ENCODE data around the gene SLN.

- TF ChIP-seq CTCF (IDR thresholded peaks at IDR 0.05; ENCODE audit: insufficient read depth, low read length) (no peak), POLR2AphosphoS5 (IDR thresholded peaks at IDR 0.05; ENCODE audit: low read depth) (no peak), REST (IDR thresholded peaks at IDR 0.05; ENCODE audit: insufficient replicate concordance, low read depth) (no peak), GABPA (IDR thresholded peaks at IDR 0.05; ENCODE audit: low read depth) (no peak)
Measured at GRCh38 chr11:107721207-107721606, 9.4 kb upstream of the SLN start.
